T47D (cell line): ENCODE measurements around the gene PER1.

ENCODE experiments used
- DNase-seq, 2 experiments: peaks; one replicate each; pipeline versions ENCODE4 v3.0.0 to v3.0.0-alpha.2; 2011 to 2012; ENCODE audit warnings: low read depth in 1 of 2, low spot score in 1 of 2
- JUND ChIP-seq: IDR thresholded peaks from 2 replicates; pipeline ENCODE4 v1.6.1; 2012; ENCODE audit warnings: low read depth
- in situ Hi-C: cut with HindIII; loops from 2 replicates; pipeline ENCODE4 v1.10.0; 2016; ENCODE audit warnings: low sequenced_read_pairs, low pct_unique_long_range_greater_than_20kb

PER1 gene, protein sequence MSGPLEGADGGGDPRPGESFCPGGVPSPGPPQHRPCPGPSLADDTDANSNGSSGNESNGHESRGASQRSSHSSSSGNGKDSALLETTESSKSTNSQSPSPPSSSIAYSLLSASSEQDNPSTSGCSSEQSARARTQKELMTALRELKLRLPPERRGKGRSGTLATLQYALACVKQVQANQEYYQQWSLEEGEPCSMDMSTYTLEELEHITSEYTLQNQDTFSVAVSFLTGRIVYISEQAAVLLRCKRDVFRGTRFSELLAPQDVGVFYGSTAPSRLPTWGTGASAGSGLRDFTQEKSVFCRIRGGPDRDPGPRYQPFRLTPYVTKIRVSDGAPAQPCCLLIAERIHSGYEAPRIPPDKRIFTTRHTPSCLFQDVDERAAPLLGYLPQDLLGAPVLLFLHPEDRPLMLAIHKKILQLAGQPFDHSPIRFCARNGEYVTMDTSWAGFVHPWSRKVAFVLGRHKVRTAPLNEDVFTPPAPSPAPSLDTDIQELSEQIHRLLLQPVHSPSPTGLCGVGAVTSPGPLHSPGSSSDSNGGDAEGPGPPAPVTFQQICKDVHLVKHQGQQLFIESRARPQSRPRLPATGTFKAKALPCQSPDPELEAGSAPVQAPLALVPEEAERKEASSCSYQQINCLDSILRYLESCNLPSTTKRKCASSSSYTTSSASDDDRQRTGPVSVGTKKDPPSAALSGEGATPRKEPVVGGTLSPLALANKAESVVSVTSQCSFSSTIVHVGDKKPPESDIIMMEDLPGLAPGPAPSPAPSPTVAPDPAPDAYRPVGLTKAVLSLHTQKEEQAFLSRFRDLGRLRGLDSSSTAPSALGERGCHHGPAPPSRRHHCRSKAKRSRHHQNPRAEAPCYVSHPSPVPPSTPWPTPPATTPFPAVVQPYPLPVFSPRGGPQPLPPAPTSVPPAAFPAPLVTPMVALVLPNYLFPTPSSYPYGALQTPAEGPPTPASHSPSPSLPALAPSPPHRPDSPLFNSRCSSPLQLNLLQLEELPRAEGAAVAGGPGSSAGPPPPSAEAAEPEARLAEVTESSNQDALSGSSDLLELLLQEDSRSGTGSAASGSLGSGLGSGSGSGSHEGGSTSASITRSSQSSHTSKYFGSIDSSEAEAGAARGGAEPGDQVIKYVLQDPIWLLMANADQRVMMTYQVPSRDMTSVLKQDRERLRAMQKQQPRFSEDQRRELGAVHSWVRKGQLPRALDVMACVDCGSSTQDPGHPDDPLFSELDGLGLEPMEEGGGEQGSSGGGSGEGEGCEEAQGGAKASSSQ (N-terminal part only)

DNA sequence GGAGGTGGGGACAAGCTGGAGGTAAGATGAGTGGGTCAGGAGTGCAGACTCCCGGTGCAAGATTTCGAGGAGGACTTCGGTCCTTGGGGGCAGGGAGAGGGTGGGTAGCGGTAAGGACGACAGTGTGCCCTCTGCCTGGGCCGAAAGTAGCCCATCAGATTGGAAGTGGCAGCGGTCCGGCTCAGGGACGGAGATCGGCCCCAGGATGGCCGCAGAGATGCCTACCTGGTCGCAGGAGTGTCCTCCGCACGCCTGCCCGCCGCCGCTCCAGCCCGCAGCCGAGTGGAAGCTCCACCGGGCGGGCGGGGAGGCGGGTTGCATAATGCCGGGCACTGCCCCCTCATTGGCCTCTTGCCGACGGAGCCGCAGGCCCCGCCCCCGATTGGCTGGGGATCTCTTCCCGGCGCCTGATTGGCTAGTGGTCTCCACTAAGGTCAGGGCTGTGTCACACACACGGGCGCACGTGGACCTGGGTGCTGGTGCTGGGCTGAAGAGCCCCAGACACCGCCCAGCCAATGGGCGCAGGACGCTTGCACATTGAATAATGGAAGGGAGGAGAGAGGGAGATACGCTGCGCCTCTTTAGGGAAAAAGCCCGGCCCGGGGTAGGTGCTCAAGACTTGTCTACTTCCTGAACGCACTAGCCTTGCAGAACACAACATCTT is at the start of gene PER1:
TSS of gene PER1 (minus strand) at position 293 of the 664 bp plus-strand sequence. CDS start 1,698 bp downstream, outside the sequence.
- TF ChIP-seq JUND: no peak
- peak; percentile 95 to 96 for DNase-seq
- in situ Hi-C loops: no loop called here

GRCh38 chr17:8192070-8192815 is 40.0 kb upstream of the PER1 start:
- peak; percentile 55 to 94 for DNase-seq
- TF ChIP-seq JUND: no peak
- in situ Hi-C loops: no loop called here

DNA sequence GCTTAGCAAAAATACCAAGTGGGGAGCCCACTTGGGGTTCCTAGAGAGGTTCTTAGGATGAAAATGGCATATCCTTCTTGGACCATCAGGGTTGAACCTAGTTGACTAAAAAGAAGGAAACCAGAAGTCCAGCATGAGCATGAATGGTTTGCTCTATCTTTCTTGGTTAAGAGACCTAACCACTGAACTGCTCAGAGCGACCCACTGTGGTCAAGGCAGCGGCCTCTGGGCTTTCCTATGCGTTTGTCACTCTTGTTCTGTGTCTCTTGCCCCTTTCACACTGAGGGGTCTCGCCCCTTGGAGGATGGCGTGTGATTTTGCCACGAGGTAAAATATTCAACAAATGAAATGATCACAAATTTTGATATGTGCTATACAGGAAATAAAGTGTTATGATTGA is 38.3 kb upstream of the PER1 start:
- DNase-seq: no peak
- TF ChIP-seq JUND: 0 out of 2 replicates have a peak, but pooled peaks have one; percentile 28
- in situ Hi-C loops: no loop called here

- peak; percentile 90 to 97 for DNase-seq
- no peak for TF ChIP-seq JUND
- in situ Hi-C loops: no loop called here
These were observed 37.7 kb upstream of the PER1 start, which contains the start of gene BORCS6 for GRCh38 chr17:8189711-8190477. Gene BORCS6 (minus strand): TSS chr17:8190180. CDS start chr17:8190140, 40 bp downstream.

- in situ Hi-C loops: no loop called here
- TF ChIP-seq JUND: no peak
- DNase-seq: peak in 1 of 2 experiments; percentile 27
These were observed 37.0 kb upstream of the PER1 start for GRCh38 chr17:8189041-8189710.

GRCh38 chr17:8188263-8188839 is 36.1 kb upstream of the PER1 start:
- in situ Hi-C loops: no loop called here
- TF ChIP-seq JUND: no peak
- DNase-seq: no peak

DNA sequence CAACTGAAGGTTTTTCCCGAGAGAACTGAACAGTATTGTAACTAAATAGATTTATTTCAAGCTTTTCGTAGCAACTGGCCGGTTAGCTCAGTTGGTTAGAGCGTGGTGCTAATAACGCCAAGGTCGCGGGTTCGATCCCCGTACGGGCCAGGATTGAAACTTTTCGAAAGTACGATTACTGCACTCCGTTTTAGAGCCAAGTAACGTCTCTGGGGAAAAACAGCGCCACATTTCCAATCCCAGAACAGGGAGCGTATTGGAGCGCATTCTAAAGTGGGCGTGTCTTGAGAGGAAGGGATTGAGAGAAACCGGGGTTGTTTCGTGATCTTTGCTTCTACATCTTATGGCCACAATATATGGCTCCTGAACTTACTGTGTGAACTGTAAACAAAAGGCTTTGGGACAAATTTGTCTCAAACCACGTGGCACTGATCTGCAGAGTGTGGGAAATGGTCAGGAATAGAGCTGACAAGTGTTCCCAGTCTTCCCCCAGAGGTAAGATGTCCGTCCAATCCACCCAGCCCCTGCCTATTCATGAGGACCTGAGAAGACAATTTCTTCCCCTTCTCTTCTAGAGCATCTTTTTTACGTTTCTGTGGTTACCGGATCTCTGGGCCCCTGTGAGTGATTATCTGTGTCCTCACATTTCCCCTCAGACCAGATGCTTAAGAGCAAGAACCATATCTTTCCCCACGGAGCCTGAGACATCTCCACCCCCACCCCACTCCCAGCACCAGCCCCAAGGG is 35.5 kb upstream of the PER1 start:
- peak; percentile 56 to 98 for DNase-seq
- TF ChIP-seq JUND: no peak
- in situ Hi-C loops: no loop called here

DNA sequence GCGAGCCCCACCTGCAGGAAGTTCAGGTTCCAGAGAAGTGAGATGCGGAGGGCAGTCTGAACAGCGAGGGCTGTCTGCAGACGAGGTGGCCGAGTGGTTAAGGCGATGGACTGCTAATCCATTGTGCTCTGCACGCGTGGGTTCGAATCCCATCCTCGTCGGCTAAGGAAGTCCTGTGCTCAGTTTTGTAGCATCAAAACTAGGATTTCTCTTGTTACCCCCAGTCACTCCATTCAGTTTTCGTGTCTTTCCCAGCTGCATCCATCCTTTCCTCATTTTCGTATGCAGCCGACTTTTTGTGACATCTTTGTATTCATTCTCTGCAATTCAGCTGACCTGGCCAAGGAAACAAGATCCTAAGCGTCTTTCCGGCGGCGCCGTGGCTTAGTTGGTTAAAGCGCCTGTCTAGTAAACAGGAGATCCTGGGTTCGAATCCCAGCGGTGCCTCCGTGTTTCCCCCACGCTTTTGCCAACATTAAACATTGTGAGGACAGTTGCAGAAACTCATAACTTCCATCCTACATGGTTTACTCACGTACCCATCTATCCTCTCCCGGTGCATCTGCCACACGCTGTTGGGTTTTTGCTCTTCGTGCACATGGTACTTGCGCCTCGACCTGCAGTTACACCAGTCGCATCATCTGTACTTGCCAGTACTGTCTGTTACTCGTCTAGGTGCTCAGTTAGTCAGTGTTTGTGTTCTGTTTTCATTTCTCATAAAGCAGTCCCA is 34.7 kb upstream of the PER1 start:
- TF ChIP-seq JUND: no peak
- peak in 1 of 2 experiments; percentile 94 for DNase-seq
- in situ Hi-C loops: no loop called here

- TF ChIP-seq JUND: no peak
- in situ Hi-C loops: no loop called here
- DNase-seq: no peak
These were observed 34.2 kb upstream of the PER1 start for GRCh38 chr17:8186446-8186786.
